ENCODE data around the gene EPHA8.

DNA sequence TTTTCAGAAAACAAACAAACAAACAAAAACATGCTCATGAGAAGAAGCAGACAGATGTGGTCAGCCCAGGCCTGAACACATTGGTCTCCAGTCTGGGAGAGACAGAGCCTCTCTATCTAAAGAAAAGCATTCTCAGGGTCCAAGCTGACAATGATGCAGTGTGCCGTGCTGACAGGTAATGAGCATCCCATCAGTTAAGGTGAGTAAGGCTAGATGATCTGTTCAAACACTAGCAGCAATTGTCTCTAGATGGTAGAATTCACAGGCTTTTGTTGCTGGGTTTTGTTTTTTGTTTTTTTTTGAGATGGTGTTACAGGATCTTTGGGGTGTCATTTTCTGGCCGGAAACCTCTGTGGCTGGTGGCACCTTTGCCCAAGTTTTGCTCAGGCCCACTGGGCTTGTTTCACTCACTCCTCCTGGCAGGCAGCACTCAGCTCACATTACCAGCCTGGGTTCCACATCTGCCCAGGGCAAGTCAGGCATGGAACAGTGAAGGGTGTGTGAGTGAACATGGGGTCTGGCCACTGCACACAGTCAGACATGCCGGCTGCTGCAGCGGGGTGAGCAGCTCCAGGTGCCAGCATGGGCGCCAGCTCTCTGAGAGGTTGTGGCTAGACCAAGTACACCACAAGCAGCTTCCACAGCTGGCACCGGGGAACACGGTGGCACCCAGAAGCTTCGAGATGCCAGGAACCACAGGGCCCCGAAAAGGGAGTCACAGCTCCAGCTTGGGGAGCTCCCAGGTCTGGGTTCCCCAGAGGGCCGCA, 70.6 kb downstream of the EPHA8 start:
- TF ChIP-seq, protein P1, sequence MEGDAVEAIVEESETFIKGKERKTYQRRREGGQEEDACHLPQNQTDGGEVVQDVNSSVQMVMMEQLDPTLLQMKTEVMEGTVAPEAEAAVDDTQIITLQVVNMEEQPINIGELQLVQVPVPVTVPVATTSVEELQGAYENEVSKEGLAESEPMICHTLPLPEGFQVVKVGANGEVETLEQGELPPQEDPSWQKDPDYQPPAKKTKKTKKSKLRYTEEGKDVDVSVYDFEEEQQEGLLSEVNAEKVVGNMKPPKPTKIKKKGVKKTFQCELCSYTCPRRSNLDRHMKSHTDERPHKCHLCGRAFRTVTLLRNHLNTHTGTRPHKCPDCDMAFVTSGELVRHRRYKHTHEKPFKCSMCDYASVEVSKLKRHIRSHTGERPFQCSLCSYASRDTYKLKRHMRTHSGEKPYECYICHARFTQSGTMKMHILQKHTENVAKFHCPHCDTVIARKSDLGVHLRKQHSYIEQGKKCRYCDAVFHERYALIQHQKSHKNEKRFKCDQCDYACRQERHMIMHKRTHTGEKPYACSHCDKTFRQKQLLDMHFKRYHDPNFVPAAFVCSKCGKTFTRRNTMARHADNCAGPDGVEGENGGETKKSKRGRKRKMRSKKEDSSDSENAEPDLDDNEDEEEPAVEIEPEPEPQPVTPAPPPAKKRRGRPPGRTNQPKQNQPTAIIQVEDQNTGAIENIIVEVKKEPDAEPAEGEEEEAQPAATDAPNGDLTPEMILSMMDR (IDR thresholded peaks at IDR 0.05) = no peak
- no peak for TF ChIP-seq USF2 (IDR thresholded peaks at IDR 0.05)
- TF ChIP-seq REST (IDR thresholded peaks at IDR 0.05) = no peak
- no peak for TF ChIP-seq POLR2A (IDR thresholded peaks at IDR 0.05; ENCODE audit: low read length)
